Stimulated activated CD8-positive, alpha-beta memory T cell treated with anti-CD3 and anti-CD28 coated beads, Interleukin-7, amount 100 ng/mL, for 4 hours (primary cell): ENCODE data around the gene FAM168B.

Experiments used
- DNase-seq, 2 donors: peaks; one replicate each; pipeline ENCODE4 v3.0.0-alpha.2; 2020; ENCODE audit warnings: low read depth in 2 of 2

Gene FAM168B

GRCh38 chr2:131055169-131056065 is 37.8 kb downstream of the FAM168B start:
- no peak for DNase-seq

GRCh38 chr2:131054488-131054887 is 38.8 kb downstream of the FAM168B start:
- no peak for DNase-seq

GRCh38 chr2:131052741-131053263 is 40.5 kb downstream of the FAM168B start:
- no peak for DNase-seq

GRCh38 chr2:131050896-131051295 is 42.4 kb downstream of the FAM168B start:
- no peak for DNase-seq

- DNase-seq: no peak
Observed at GRCh38 chr2:131049150-131049718, 44.0 kb downstream of the FAM168B start.

- DNase-seq: no peak
Observed at GRCh38 chr2:131048641-131049040, 44.6 kb downstream of the FAM168B start.

- no peak for DNase-seq
Observed at GRCh38 chr2:131047920-131048560, 45.2 kb downstream of the FAM168B start.

- no peak for DNase-seq
Observed at GRCh38 chr2:131046918-131047652, 46.2 kb downstream of the FAM168B start.

GRCh38 chr2:131046028-131046917 is 47.0 kb downstream of the FAM168B start:
- no peak for DNase-seq

GRCh38 chr2:131045286-131046027 is 47.8 kb downstream of the FAM168B start:
- no peak for DNase-seq

- DNase-seq: no peak
Observed at GRCh38 chr2:131044757-131045150, 48.5 kb downstream of the FAM168B start.

GRCh38 chr2:131044075-131044756 is 49.0 kb downstream of the FAM168B start:
- DNase-seq: no peak

GRCh38 chr2:131043199-131044074 is 49.8 kb downstream of the FAM168B start:
- no peak for DNase-seq

- no peak for DNase-seq
Observed at GRCh38 chr2:131042148-131042775, 51.0 kb downstream of the FAM168B start.

- no peak for DNase-seq
Observed at GRCh38 chr2:131041402-131042147, 51.7 kb downstream of the FAM168B start.

- DNase-seq: no peak
Observed at GRCh38 chr2:131040661-131041401, 52.4 kb downstream of the FAM168B start.
